ENCODE results near the gene FGF1.

- TF ChIP-seq CTCF (IDR thresholded peaks at IDR 0.05; ENCODE audit: low read depth, low read length) (no peak), MYC (IDR thresholded peaks at IDR 0.05; ENCODE audit: low read depth, low read length) (no peak), POLR2A (IDR thresholded peaks at IDR 0.05; ENCODE audit: extremely low read depth, insufficient read length) (no peak)
Observed at GRCh38 chr5:142678529-142678928, 7.4 kb downstream of the FGF1 start.
